ENCODE results near the gene SFT2D1.
"Not testable (repeated sequence)": the region's sequence is repeated elsewhere in the genome, so short reads cannot be mapped to it uniquely, and the experiment has no call there.

SFT2D1 gene

DNA sequence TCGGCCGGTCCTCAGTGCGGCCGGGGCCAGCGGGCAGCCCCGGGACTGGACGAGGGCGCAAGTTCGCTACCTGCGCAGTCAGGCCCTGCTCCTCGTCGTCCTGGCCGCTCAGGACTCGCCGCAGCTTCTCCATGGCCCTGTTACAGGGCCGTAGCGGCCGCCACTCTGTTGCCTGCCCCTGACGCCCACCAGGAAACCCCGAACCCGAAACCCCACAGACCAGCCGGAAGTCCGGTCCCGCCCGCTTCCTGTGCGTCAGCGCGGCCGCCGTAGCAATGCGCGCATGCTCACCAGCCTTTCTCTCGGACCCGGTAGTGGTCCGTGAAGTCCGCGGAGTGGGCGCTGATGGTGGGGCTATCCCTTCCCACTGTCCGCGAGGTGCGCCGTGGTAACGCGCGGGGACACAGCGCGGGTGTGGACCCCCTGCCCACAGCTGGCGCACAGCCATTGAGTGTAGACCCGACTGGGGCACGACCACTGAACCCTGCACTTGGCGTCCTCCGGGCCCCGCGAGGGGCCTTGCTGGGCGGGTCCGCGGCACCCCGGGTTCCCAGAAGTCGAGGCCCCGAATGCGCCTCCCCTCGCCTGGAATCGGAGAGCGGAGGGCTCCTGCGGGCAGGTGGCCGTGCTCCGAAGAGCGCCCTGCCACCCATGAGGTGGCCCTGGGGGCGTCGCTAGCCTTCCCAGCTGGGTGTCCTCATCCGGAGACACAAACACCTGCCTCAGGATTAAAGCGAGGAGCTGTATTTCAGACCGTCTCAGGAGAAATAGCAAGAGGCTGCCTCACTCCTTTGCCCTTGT is at the start of gene SFT2D1:
TSS of gene SFT2D1 (minus strand) at position 197 of the 801 bp plus-strand sequence. CDS start at position 133, 64 bp downstream.
- peak; percentile 75 for DNase-seq

DNA sequence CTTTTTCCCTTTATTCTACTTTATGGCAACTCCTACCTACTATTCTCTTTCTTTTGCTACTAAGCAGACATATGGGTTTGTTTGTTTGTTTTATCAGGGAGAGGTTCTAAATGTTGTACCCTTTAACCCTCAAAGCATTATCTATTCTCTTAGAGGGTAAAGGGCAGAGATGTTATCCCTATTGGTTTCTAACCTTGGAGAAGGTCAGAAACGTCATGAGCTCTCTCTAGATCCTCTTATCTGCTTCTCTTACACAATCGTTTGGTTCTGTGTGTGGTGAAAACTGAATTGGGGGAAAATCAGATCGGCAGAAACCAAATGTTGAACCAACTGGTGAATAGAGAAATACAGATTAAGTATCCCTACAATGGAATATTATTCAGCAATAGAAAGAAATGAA is 46.8 kb upstream of the SFT2D1 start:
- DNase-seq, result no peak

DNA sequence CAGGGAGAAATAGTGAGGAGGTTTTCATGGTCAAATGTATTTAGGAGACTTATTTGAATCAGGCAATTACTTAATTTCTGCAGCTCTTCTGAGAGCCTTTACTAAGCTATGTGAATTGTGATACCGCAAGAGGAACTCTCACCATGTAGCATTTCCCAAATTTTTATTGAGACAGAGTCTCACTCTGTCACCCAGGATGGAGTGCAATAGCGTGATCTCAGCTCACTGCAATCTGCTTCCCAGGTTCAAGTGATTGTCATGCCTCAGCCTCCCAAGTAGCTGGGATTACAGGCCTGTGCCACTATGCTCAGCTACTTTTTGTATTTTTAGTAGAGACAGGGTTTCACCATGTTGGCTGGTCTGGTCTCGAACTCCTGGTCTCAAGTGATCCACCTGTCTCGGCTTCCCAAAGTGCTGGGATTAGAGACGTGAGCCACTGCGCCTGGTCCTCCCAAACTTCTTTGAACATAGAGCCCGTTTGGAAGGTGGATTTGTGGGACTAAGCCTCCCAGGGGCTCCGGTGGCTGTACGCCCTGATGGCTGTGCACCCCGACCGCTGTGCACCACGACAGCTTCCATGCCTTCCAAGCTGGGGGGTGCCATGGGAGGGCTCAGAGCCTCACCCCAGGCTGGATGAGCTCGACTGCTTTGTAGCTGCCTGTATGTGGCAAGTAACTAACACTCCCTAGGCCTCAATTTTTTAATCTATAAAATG is 46.1 kb upstream of the SFT2D1 start:
- DNase-seq, result no peak

DNA sequence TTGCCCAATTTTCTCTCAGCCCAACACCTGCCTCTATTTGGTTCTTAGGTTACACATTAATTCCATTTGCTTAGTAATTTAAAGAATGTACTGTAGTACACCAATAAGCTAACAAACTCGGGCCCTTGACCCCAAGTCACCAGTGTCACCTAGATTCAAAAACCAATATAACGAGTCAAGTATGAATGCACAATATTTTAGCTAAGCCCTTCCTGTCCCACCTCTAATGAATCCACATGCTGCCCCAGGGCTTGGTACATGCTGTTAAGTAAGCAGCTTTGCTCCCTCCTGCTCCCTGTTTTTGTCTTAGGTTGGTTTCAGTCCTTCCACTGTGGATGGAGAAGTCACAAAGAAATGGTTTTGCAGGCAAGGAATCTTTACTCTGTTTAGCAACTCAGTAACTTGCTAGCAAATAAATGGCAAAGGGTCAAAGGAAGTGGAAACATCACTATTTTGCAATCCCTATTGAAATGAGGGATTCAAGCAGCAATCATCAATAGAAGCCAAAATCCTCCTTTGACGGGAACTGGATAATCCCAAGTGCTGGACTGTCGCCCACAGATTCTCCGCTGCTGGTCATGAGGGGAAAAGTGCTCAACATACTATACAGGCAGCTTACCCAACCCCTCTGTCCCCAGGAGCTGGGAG is 45.4 kb upstream of the SFT2D1 start:
- no peak for DNase-seq

DNA sequence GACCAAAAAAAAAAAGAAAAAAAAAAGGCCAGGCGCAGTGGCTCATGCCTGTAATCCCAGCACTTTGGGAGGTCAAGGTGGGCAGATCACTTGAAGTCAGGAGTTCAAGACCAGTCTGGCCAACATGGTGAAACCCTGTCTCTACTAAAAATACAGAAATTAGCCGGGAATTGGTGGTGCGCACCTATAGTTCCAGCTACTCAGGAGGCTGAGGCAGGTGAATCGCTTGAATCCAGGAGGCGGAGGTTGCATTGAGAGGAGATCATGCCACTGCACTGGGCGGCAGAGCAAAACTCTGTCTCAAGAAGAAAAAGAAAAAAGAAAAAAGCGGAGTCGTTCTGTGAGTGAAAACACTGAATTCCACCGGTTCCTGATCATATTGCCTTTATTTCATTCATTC is 44.8 kb upstream of the SFT2D1 start:
- not testable (repeated sequence) for DNase-seq

DNA sequence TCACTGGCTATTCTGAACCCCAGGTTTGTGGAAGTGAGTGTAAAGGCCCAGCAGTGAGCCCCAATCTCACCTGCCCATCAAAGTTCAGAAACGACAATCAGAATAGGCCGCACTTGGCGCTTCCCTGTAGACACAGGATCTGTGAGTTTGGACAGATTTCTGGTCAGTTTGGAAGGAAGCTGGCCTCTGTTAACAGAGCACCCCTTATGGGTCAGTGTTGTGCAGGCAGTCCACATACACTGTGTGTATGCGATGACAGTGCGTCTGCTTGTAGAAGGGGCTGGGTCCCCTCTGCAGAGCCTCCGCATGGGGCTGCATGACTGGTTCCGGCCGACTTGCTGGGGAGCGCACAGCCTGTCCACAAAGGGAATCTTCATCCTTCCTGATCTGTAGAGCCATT is 43.8 kb upstream of the SFT2D1 start:
- no peak for DNase-seq

DNA sequence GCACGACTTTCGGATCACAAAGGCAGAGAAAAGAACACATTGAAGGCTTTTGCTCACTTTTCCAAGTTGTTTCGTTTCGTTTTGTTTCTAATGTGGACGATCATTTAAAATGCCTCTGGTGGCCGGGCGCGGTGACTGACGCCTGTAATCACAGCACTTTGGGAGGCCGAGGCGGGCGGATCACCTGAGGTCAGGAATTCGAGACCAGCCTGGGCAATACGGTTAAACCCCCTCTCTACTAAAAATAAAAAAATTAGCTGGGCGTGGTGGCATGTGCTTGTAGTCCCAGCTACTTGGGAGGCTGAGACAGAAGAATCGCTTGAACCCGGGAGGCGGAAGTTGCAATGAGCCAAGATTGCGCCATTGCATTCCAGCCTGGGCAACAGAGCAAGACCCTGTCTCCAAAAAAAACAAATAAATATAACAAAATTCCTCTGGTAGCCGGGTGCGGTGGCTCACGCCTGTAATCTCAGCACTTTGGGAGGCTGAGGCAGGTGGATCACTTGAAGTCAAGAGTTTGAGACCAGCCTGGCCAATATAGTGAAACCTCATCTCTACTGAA is 41.5 kb upstream of the SFT2D1 start:
- peak; percentile 34 for DNase-seq

DNA sequence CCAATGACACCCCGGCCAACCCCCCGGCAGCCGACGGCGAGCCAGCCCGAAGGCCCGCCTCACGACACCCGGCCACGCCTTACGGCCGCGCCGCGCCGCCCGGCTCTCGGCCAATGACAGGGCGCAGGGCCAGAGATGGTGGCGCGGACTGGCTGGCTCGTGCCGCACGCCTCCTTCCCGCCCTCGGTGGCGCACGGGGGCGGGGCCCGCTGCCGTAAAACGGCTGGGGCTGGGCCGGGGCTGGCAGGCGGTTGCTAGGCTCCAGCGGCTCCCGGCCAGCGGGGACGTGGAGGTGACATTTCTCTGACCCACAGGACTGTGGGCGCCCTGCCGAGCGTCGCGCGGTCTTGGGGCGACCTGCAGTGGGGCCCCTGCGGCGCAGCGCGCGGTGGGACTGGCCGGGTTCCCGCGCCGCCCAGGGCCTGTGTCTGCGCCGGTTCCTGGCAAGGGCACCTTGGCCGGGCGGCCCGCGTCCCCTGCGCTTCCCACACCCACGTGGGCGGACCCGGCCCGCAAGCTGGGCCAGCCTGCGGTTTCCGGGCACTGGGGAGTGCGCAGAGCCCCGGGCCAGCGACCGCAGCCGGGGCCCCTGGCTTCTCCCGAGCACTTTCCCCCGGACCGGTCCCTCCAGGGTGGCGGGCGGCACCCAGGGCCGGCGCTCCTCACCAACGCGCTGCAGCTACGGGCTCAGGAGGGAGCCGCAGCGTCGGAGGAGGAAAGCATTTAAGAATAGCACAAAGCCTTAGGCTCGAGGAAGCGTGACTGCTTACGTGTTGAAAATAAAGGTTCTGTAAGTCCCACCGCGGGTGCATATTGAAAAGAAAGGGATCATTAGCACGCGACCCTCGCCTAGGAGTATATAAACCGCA is 40.8 kb upstream of the SFT2D1 start, which contains the start of gene MPC1:
TSS of gene MPC1 (minus strand) at position 8 of the 869 bp plus-strand sequence. CDS start 64 bp downstream, outside the sequence.
- peak; percentile 94 for DNase-seq

DNA sequence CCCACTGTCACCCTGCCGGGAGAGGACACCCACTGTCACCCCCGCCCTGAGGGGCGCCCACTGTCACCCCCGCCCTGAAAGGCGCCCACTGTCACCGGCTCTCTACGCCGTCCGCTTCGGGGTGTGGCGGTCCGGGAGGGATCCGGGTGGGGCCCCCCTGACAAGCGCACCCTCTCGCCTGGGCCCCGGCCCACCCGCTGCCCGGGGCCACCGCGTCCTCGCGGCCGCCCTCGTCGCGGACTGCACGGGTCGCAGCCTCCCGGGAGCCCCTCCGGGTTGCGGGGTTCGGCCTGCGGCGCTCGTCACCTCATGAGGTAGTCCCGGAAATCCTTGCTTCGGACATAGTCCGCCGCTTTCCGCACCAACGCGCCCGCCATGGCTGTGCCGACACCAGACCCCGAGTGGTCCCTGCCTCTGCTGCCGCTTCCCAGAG is 40.2 kb upstream of the SFT2D1 start:
- DNase-seq, result peak; percentile 19

DNA sequence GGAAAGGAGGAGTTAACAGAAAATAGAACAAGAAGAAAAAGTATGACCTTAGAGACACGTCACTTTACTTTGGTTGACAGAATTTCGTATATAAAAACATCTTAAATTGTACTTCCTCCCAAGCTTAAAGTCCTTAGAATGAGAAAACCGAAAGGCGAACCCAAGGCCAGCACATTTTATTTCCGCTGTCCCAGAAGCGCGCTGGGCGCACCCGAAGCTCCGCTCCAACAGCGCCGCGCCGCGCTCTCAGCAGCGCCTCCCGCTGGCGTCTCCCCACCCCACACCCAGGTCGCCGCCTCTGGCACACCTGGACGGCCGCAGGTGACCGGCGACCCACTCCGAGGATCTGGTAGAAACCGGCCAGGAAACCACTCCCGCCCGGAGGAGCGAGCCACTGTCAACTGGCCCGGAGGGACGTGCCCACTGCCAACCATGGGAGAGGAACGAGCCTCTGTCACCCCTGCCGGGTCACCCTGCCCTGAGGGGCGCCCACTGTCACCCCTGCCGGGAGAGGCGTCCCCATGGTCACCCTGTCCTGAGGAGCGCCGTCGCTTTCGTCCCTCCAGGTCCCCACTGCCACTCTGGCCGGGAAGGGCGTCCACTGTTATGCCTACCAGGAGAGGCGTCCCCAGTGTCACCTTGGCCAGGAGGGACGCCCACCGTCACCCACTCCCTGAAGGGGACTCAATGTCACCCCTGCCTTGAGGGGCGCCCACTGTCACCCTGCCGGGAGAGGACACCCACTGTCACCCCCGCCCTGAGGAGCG is 39.6 kb upstream of the SFT2D1 start:
- peak; percentile 73 for DNase-seq

DNA sequence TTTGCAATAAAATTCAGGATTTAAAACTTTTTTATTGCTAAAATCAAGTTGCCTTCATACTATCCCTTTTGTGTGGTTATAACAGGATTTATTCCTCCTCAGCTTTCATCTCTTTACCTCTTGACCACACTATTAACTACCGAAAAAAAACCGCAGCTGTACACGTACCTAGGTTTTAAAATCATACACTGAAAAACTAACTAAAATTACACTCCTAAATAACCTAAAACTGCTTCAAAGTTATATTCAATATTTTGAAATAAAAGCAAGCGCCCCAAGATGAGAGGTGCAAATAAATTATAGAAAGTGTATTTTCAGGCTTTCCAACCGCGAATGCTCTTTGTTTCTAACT is 39.0 kb upstream of the SFT2D1 start:
- DNase-seq, result no peak

DNA sequence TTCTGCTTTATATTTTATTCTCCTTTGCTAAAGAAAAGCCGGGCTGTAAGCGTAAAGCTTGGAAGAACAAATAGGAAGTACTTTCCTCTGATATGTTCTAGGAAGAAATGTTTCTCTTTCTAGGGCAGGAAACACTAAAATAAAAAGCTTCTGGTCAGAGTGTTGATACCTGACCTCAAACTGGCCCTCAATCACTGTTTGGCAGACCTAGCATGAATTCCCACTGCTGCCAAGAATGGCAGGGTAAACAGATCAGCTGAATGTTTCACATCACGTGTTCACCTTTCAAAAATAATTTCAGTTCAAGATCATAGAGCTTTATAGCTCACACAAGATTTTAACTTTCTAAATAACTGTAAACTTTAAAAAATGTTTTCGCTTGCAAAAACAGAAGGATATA is 37.5 kb upstream of the SFT2D1 start:
- no peak for DNase-seq

DNA sequence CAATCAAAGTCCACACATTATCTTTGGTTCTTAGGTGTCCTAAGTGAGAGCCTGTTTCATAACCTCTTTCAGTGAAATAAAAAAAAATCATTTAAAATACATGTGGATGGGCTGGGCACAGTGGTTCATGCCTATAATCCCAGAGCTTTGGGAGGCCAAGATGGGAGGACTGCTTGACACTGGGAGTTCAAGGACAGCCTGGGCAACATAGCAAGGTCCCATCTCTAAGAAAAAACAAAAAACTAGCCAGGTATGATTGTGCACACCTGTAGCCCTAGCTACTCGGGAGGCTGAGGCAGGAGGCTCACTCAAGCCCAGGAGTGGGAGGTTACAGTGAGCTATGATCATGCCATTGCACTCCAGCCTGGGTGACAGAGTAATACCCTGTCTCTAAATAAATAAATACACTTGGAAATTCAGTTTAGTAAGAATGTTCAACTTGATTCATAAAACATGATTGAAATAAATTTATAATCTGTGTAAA is 36.8 kb upstream of the SFT2D1 start:
- DNase-seq, result no peak

DNA sequence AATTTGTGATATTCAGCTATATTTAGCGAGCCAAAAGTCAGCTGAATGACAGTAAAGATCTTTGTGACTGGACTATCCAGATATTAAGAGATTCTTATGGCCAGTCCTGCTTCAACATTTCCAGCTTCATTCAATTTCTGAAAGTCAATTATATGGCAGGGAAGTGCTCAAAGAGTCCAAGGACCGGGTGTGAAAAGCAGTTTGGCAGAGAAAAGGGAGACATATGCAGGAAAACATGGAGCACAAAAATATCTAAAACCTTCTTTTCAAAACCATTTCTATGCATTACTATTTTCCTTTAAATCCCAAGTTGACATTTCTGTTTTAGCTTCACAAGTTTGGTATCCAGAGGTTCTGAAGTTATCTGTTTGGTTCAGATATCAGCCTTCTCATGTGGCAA is 35.4 kb upstream of the SFT2D1 start:
- DNase-seq, result no peak

DNA sequence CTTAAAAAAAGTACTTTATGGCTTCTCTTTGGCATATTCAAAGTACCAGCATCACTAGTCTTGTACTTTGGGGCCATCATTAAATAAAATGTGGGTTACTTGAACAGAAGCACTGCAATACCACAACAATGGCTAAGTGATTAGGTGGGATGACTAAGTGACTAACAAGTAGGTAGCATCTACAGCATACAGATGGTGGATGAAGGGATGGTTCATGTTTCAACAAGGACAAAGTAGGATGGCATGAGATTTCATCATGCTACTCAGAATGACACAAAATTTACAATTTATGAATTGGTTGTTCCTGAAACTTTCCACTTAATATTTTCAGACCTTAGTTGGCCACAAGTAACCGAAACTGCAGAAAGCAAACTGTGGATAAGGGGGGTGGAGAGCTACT is 32.7 kb upstream of the SFT2D1 start:
- no peak for DNase-seq

DNA sequence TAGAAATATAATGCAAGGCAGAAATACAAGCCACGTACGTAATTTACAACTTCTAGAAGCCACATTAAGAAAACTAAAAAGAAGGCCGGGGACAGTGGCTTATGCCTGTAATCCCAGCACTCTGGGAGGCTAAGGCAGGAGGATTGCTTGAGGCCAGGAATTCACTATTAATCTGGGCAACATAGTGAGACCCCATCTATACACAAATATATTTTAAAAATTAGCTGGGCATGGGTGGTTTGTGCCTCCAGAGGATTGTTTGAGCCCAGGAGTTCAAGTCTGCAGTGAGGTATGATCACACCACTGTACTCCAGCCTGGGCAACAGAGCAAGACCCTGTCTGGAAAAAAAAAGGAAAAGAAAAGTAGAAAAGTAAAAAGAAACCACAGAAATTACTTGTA is 28.1 kb upstream of the SFT2D1 start:
- DNase-seq, result no peak

DNA sequence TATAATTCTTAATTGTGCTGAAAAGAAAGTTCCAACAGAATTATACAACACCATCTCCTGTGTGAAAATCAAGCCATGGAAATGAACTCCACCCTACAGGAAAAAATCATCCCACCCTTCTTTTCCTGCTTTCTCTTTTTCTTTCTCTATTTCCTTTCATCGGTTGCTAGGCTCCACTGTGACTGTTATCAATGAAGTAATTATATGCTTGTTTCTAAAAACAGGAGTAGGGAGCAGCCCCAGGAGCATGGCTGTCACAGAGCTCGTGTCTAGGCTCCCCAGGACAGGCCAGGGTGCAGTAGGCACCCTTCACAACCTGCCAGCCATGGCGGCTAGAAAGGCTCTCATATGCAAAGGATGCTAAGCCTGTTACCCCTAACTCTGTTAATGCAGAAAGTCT is 27.4 kb upstream of the SFT2D1 start:
- DNase-seq, result no peak

DNA sequence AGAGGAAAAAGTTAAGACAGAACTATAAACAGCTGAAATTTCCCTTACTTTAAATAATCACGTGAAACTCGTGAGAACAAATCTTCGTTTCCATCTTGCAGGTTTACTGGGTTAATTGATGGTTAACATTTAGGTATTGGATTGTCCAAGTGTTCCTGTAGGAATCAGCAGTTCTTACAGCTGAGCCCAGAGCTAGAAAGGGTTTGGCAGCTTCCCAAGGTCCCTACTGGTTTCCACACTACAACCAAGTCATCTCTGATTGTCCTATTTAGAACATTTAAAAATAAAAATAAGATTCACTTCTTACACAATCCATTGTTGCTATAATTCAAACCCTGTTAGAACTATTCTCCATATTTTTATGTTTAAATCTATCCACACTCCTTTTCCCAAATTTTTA is 24.6 kb upstream of the SFT2D1 start:
- no peak for DNase-seq

DNA sequence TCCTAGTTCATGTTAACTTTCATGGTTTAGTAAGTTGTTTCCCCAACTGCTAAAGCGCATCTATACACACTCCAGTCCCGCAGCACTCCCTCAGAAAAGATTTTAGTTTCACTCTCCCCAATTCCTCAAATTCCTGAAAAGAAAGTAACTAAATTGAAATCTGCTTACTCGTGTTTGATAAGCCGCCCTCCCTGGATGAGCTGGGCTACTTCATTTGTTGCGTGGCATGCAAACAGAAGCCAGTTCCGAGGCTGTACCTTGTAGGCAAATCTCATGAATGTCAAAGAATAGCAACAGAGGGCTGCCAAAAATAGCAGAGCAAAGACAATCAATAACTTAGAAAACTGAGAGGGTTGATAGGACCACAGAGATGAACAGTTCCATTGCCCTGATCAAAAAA is 23.5 kb upstream of the SFT2D1 start:
- no peak for DNase-seq

DNA sequence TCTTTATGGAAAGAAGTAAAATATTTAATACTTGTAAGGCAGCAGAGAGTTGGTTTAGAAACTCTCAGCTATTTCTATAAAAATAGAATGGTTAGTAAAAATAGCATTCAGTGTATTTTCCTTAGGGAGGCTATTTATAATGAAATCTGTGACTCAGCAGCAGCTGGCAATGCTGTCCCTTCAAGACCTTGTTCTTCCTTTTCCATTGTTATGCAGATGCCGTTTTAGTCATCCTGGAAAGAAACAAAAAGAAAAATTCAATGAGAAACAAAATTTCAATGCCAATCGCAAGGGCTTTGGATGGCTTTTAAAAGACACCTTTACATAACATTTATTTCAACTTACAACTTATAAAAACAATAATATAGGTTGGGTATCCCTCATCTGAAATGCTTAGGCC is 22.9 kb upstream of the SFT2D1 start:
- DNase-seq, result no peak

DNA sequence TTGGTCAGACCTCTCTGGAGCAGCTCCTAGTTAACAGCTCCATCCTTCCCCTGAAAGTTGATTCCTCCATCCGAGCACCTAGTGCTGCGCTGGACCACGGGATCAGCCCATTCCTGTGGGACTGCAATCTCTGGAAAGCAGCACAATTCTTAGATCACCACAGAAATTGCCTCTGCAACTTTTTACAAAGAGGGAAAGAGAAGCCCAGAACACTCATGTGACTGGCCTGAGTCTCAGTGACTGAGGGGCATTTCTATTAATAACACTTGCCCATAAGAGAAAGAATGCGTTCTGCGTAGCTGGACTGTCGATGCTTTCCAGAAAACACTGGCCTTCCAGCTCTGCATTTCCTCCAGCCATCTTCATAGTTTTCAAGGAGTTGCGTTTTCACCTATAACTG is 22.1 kb upstream of the SFT2D1 start:
- DNase-seq, result no peak

DNA sequence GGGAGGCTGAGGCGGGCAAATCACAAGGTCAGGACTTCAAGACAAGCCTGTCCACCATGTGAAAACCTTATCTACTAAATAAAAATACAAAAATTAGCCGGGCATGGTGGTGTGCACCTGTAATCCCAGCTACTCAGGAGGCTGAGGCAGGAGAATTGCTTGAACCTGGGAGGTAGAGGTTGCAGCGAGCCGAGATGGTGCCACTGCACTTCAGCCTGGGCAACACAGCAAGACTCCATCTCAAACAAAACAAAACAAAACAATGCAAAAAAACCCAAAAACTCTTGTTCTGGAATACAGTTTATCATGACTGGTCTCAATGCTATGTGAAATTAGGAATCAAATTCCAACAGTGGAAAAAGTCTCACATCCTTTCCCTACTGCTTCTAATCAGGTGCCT is 20.1 kb upstream of the SFT2D1 start:
- DNase-seq, result not testable (repeated sequence)

Measured in CD4-positive, alpha-beta T cell treated with Interleukin-6 for 4 hours (primary cell).